Hematopoietic multipotent progenitor cell treated with erythropoietin and hydrocortisone succinate and interleukin-3 and kit ligand, for 4 days (in vitro differentiated cells): Measurements from ENCODE around the gene AGPAT2.

ENCODE experiments used
- DNase-seq: peaks from one replicate; pipeline ENCODE4 v3.0.0-alpha.2; 2015

Gene AGPAT2

DNA sequence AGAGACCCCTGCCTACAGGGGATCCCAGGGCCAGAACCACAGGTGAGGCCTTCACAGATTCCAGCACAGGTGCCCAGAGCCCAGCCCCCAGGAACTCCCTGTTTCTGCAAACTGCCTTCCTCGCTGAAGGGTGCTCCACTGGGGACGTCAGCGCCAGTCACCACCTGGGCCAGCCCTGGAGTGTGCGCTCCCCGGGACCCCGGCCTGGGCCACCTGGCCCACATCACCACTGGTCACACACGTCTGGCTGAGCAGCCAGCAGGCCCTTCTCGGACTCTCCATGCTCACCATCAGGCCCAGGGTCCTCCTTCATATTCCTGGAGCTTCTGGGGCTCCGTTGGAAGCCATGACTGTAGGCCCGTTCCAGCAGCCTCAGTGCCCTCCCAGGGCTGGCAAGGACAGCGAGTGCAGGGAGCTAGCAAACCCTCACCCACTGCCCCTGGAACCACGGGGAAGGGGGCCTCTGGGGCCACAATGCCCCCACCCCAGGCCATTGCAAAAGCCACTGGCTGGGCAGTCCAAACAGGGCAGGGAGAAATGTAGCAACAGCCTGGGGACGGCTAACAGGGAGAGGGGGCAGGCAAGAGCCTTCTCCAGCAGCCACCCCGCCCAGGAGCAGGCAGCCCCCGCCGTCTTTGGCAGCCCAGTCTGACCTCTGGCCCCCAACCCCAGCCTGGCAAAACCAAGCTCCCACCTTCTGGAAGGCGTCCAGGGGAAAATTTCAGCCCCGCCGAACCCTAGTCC lies 1.3 kb downstream of the AGPAT2 start:
- DNase-seq, result peak; percentile 48

DNA sequence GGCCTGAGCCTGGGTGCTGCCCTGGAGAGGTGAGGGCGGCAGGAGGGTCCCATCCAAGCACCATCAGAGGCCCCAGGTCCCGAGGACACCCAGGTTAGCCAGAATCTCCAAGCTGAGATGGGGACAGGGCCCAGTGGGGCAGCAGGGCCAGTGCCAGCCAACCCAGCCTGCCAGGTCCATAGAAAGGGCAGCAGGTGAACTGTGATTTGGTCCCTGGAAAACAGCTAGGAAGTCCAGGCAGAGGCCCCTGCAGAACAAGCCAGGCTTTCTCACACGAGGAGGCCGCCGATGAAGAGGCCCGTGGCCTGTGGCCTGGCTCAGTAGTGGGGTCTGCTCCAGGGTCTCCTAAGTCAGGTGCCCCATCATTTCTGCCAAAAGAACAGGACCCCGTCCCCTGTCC lies 2.0 kb downstream of the AGPAT2 start:
- no peak for DNase-seq

DNA sequence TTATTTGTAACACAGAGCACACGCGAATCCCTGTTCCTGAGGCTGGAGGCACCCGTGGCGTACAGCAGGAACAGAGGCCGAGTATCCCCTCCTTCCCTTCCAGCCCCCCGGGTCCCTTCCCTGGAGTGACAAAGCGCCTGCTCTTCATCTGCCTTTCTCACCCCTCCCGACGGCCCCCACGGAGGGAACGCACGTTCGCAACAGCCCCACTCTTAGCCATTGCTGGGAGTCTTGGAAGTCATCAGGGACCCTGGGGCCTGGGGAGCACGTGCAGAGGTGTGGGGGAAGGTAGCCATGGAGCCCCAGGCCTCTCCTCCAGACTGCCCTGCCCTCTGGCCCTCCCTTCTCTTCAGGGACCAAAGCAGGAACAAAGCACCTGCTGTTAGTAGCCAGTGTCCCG lies 2.5 kb downstream of the AGPAT2 start:
- no peak for DNase-seq

DNA sequence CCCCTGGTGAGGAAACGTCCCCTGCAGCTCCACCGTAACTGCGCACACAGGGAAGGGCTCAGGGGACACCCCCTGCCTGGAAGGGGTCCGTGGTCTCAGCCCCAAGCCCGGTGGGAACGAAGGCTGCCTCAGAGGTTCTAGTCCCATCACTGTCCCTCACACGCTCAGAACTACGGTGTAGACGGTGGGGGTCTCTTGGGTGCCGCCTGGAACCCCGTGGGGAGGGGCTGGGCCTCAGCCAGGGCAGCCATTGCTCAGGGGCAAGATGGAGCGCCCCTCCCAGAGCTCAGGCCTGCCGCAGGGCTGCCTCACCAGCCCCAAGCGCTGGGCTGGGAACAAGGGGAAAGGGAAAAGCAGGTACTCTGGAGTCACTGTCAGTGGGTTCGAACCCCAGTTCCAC lies 2.9 kb downstream of the AGPAT2 start:
- no peak for DNase-seq

DNA sequence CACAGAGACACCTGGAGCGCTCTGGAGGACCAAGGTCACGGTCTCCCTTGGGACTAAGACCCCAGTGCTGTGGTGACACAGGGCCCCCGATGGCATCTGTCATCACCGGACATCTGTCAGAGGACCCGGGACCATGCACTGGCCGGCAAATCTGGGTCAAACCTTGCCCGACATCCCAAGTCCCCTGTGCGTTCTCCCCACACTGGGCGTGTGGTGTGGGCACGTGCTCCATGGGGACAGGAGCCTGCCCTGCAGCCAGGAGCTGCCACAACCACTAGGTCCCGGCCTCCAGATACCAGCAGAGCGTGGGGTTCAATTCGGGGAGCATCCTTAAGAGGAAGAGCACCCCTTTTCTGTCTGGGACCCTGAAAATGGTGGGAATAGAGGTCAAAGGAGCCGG lies 3.5 kb downstream of the AGPAT2 start:
- DNase-seq, result no peak

DNA sequence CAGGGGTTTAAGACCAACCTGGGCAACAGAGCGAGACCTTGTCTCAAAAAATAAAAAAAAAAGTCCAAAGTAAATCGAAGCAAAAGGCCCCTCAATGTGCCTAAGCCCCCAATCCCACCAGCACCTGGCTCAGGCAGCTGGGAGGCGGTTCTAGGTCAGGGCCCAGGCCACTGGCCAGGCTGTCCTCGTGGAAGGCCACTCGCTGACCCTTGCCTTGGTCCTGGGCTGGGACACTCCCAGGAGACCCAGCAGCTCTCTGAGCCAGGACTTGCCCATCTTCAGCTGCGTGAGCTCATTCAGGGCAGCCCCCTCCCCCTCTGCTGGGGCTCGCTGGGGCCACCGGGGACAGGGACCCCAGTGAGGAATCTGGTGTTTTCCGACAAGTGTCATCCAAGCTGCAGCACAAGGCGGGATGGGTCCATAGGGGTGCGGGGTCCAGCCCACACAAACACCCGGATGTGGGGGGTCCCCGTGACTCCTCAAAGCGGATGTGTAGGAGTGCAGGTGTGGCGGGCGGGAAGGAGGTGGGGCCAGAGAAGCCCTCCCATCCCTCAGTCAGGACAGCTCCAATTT lies 4.0 kb downstream of the AGPAT2 start:
- no peak for DNase-seq

DNA sequence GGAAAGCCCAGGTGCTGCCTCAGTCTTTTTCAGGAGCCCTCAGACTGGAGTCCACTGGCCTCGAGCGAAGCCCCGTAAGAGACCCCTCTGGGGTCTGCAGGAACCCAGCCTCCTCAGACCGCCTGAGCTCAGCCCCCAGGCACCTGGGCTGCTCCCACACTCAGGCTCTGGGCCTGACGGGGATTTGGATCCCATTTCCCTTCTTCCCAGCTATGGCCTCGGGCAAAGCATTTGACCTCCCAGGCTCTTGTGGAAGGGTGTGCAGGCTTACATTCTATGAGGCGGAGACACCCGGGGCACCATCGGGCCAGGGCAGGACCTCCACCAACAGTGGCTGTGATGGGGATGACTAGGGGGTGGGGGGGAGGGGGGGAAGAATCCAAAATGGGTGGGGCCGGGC lies 4.5 kb downstream of the AGPAT2 start:
- no peak for DNase-seq

DNA sequence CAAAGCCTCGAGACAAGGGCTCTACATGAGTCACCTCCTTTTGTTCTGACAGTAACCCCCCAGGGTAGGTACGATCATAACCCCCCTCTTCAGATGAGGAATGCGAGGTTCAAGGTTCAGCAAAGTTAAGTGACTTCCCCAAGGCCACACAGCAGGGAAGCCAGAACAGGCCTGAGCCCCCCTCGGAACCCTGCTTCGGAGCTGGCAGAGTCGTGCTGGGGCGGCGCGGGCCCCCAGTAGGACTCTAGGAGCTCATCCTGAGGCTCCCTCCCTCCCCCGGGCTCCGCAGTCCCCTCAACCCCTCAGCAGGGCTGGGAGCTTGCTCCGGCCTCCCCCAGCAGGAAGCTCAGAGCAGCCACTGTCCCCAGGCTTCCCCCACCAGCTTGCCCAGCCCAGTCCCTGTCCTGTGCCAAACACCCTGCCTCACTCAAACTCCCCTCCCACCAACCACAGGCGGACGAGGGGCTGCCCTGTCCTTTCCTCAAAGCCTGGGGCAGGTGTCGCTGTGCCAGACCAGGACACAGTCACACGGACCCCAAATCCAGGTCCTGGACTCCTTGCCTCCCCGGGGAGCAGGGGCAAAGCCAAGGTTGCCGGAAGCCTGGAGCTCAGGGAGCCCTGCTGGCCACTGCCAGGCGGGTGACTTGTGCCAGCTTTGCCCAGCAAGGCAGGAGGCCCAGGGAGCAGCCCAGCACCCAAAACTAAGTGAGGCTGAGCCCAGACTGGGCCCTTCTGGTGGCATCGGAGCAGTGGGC lies 5.1 kb downstream of the AGPAT2 start:
- DNase-seq, result no peak

DNA sequence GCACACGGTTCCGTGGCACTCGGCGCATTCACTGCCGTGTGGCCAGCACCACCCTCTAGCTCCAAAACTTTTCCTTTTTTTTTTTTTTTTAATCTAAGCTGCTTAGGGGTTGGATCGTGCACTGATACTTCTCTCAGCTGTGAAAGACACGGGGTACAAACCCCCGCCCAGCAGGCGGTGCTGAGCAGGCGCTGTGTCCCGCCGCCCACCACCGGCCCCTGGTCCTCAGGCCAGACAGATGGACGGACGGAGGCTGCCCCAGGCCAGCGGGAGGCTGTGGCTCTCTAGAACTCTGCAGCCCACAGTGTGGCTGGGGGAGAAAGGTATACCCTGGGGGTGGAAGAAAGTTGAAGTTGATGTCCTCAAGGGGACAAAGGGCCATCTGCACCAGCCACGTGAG lies 6.2 kb downstream of the AGPAT2 start:
- DNase-seq, result no peak

DNA sequence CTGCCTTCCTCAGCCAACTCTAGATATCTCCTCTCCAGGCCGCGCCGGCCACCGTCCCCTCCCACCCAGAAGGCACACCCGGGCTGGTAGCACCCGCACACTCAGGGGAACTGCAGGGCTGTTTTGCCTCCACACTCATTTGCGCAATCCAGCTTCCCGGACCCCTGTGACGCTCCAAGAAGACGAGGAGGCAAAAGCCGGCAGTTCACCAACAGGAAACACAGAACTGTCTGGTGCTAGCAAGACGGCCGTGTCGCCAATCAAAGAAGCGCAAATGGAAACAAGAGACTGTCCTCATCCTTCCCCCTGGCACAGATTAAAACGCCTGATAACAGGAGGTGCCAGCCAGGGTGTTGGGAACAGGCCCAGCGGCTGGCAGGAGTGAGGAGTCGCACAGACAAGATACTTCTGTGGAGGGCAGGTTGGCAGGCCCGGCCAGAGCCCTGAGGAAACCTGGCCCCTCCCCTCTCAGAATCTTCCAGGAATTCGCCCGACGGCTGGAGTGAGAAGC lies 7.8 kb downstream of the AGPAT2 start:
- peak; percentile 84 for DNase-seq

DNA sequence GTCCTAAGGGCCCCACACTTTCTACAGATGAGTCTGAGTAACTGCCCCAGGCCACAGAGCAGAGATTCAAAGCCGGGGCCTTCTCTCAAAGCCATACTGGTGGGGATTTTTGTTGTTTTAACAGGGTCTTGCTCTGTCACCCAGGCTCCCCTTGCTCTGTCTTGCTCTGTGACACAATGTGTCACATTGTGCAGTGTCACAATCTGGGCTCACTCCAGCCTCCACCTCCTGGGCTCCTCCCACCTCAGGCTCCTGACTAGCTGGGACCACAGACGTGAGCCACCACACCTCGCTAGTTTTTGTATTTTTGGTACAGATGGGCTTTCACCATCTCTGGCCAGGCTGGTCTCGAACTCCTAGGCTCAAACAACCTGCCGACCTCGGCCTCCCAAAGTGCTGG lies 8.6 kb downstream of the AGPAT2 start:
- DNase-seq, result peak; percentile 65

DNA sequence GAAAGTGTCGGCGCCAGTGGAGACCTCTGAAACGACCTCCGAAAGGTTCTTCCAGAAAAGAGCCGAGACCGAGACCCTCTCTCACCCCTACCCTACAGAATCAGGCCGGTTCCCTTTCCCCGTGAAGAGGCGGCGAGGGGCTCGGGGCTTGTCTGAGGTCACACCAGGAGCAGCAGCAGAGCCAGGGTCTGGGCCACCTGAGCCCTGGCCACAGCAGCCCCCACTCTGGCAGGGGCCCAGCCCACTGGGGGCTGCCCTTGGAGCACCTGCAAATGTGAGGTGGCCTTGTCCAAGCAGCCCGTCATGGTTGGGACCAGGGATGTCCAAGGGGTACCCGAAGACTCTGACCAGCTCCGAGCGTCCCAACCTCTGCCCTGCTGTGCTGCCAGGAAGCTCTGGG lies 9.2 kb downstream of the AGPAT2 start:
- DNase-seq, result no peak

DNA sequence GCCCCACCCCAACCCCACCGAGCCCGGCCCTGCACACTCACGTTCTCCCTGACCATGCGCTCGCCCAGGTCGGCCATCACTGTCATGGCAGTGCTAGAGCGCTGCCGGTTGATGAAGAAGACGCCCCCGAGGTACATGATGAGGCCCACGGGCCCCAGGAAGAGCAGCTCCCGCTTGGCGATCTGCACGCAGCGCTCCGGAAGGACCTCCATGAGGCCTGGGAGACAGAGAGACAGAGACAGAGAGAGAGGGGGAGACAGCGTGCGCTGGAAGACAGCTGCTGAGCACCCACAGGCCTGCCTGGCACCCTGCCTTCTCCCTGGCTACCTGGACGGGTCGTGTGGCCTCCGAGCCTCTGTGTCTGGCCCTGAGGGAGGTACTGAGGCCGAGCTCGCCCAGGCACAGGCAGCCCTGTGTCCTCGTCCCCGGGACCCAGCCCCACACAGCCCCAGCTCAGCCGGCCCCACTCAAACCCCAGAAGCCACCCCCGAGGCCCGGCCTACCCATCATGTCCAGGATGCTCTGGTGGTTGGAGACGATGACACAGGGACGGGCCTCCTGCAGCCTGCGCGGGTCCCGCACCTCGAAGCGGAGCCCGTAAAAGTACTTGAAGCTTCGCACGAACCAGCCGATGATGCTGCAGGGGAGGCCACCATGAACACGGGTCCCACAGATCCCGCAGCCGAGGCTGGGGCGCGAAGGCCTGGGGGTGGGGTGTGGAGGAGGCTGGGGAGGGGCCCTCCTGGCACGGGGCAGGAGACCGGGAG lies 10.2 kb downstream of the AGPAT2 start:
- no peak for DNase-seq

DNA sequence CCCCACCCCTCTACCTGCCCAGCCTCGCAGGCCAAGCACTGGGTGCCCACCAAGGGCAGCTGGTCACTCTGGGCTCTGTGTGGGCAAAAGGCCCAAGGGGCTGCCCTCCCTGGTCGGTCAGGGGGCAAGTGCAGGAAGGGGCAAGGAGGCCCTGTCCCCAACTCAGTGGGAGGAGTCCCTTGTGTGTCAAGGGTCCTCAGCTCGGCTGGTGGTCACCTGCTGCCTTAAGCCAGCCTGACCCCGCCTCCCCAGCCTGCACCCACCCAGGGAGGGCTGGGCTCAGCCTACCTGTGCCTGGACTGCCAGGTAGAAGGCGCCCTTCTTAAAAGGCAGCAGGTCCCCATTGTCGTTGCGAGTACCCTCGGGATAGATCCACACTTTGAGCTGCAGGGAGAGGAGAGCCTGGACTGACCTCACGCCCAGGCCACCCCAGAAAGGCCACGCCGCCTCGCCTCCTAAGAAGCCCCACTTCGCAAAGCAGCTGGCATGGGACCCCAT lies 10.9 kb downstream of the AGPAT2 start:
- DNase-seq, result no peak

DNA sequence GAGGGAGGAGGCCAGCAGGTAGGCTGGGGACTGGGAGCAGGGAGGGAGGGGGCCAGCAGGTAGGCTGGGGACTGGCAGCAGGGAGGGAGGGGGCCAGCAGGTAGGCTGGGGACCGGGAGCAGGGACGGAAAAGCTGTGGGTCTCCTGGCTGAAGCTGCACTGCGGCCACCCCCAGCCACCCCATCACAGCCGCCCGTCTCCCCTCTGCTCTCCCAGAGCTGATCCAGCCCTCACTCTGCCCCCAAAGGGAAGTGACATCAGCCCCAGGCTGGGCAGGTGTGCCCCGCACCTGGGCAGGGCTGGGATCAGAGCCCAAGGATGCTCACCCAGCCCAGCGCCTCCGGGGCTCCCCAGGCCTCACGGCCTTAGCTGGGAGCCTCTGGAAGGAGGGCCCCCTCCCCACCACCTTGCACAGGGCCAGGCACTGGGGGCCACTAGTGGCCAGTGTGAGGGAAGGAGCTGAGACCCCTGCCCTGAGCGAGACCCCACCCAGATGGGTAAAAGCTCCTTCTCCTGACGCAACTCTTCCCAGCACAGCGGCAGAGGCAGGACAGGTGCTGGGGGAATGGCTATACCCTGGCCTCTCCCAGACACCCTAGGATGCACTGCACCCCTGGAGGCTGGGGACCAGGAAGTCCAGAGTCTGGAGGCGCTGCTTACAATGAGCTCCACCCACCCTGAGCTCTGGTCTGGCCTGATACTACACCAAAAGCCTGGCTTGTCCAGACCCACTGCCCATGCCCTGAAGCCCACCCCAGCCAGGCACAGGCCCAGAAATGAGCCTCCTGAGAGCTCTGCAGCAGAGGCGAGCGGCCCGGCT lies 11.6 kb downstream of the AGPAT2 start:
- DNase-seq, result peak; percentile 59

DNA sequence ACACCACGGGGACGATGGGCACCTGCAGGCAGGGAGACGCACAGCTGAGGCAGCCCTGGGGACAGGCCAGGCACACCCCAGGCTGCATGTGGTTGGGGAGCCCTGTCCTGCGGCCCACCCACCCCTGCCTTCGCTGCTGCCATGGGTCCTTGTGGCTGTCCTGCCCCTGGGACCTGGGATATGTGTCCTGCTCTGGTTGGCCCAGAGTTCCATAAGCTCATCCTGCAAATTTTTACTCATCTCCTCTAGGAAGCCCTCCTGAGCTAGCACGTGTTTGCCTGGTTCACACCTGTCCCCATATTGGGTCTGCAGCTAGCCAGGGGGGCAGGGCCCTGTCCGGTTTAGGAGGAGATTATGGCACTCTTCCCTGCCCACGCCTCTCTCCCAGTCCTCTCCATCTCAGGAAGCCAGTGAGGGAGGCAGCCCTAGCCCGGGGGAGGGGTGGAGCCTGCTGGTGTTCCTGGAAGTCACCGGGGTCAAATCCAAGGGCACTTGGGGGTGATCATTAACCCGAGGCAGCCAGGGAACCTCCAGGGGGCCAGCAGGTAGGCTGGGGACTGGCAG lies 12.4 kb downstream of the AGPAT2 start:
- peak; percentile 67 for DNase-seq

DNA sequence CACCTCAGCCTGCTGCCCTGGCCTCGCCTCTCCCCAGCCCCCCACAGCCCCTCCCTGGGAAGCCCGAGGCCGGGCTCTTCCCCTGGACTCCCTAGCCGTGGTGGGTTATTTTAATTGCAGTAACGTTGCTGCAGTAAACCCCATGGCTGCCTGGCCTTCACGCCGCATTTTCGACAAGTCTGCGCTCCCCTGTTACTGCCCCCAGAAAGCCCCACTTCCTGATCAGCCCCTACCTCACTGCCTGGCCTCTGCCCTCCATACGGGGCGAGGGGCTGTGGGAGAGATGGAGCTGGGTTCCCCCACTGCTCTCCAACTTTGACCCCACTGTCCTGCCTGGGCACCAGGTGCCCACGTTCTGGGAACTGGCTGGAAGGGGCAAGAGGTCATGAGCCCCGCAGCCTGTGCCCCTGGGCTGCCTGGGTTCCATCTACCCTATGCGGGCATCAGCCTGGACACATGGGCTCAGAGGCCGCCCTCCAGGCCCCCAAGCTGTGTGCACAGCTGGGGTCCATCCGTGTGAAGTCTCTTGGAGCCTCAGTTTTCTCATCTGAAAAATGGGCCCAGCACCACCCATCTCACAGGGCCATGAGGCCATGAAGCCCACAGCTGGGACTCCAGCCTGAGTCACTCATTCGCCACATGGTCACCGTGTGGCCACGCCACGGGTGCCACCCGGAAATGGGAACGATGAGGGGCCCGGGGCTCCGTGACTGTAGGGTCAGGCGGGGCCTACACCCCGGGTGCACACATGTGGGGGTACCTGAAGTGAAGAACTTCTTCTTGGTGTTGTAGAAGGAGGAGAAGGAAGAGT lies 13.1 kb downstream of the AGPAT2 start:
- peak; percentile 70 for DNase-seq

DNA sequence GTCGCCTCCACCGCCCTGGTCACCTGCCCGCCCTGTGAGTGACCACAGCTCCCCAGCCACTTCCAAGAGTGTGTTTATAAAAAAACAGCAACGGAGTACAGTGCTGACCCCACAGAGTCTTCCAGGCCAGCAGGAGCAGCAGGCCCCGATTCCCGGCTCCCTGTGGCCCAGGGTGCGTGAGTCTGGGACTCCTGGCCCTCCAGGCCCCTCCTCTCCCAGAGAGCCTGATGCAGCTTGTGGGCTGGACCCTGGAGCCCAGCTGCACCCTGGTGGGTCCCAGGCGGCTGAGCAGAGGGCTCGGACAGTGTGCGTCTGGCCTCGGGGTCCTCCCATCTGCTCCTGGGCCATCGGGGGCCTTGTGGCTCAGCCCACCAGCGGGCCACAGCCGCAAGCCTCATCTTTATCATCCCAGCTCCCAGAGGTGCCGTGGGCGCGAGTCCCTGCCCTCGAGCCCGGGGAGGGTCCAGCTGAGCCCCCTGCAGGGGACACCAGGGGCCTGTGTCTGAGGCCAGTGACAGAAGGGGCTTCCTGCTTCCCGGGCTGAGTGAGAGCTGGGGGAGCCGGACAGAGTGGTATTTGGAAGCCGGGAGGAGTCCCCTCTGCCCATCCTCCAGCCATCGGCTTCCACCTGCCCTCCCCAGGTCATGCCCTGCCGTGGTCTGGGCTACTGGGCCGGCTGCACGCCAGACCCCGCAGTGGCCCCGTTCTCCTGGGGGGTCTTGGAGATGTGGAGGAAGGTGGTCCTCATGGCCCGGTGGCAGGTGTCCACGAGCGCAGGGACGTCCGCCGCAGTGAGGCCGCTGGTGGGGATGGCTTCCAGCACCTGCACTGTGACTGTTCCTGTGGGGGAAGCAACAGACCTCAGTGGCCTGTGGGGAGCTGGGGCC lies 13.9 kb downstream of the AGPAT2 start:
- DNase-seq, result peak; percentile 53

DNA sequence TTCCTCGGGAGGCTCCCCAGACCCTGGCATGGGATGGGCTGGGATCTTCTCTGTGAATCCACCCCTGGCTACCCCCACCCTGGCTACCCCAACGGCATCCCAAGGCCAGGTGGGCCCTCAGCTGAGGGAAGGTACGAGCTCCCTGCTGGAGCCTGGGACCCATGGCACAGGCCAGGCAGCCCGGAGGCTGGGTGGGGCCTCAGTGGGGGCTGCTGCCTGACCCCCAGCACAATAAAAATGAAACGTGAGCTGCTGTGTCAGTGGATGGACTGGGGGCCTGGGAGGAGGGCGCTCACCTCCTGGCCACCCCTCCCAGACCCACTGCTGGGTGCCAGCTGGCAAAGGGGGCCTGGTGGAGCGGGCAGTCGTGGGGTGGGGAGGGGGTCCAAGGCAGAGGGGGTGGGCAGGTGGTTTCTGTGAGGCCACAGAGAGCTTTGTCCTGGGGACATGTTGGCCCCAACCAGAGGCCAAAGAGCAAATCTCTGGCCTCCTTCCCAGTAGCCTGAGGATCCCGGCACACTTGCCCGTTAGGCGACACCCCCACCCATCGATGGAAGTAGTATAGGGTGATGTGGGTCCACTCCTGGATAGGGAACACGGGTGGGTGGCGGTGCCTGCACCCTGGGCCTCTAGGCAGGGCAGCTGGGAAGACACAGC lies 14.7 kb downstream of the AGPAT2 start:
- DNase-seq, result peak; percentile 48
